ENCODE data around the gene OMA1. TPM values are rescaled to one million over a fixed set of nuclear protein-coding genes. Genes with fewer than 3 reads are reported as not detected.

Gene OMA1
- total RNA-seq, 1 experiment from 2014 or later: 21.4 TPM

DNA sequence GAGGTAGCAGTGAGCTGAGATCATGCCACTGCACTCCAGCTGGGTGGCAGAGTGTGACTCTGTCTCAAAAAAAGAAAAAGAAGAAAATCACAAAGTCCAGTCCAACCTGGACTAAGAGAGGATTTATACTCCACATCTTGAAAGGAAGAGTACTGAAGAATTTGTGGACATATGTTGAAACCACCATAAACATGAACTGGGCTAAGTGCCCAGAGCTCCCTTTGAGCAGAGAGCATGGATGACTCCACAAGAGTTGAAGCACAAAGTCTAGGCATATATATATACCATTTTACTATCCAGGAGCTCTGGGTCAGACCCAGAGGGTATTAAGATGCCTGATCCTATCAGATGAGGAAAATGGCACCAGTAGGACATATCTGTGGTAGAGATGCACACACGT lies 86.6 kb downstream of the OMA1 start:
- no peak for DNase-seq (ENCODE audit: low read depth)

DNA sequence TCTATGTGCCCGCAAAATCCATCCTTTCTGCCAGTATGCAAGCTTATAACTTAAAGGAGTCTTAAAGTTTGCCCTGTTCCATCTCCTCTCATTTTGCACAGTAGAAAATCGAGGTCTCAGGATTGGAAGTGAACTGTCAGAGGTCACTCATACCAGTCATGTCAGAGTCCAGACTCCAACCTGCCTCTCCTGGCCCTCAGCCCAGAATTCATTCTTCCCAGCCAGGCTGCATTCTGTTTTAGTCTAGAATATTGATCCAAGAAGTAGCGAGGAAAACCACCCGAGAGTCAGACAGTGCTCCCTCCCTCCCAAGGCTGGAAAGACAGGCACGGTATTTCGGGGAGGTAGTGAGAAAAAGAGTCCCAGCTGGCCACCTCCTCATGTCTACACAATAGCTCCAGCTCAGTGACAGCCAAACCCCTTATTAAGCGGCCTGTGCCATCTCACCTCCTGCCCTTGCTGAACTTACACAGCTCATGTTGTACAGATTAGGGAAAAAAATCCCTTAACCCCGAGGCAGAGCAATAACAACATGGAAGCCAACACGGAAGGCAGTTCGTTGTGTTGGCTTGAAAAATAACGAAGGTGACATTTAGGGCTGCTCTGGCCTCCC lies 89.4 kb downstream of the OMA1 start:
- peak; percentile 34 for DNase-seq (ENCODE audit: low read depth)

DNA sequence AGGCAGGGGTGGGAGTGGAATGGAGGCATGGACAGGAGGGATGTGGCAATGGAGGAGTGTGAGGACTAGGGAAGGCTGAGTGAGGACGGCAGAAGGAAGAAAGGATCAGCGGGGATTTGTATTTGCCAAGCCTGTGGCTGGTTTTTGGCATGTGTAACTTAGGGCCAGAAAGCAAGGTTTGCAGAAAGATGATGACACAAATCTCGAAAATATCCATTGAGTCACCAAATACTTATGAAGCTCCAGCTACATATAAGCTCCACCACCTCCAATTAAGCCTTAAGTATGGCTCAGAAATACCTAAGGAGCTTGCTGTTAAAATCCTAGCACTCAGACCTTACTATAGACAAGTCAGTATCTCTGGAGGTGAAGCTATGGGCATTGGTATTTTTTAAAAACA lies 90.1 kb downstream of the OMA1 start:
- DNase-seq (ENCODE audit: low read depth): peak; percentile 60

DNA sequence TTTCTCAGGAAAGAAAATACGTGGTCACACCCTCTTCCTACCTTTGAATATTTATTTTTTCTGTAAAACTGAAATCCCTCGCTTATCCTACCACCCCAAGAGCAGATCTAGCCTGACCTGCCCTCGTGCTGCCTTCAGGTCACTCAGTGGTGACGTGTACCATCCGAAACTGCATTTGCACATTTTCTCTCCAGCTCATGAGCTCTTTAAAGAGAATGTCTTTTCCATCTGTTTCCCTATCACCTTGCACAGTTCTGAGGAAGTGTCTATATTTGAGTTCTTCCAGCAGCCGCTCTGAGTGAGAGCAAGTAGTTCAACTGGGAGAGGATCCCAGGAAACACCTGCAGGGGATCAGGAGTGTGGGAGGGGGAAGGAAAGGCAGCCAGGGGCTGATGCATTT lies 91.7 kb downstream of the OMA1 start:
- DNase-seq (ENCODE audit: low read depth): no peak

DNA sequence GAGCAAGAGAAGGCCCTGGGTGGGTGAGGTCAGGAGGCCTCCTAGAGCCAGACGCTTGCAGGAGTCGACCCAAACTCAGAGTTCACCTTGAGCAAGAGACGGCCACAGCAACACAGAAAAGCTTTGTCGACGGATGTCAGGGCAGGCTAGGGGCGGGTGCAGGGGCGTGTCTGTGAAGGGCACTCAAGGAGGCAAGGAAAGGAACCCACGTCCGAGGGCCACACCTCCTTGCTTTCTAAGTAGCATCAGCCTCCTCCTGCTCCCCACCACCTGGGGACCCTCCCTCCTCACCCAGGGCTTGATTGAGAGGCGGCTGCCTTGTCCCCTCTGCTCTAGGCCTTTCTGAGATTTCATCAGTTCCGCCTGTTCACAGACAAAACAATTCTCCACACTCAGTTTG lies 92.1 kb downstream of the OMA1 start:
- no peak for DNase-seq (ENCODE audit: low read depth)

DNA sequence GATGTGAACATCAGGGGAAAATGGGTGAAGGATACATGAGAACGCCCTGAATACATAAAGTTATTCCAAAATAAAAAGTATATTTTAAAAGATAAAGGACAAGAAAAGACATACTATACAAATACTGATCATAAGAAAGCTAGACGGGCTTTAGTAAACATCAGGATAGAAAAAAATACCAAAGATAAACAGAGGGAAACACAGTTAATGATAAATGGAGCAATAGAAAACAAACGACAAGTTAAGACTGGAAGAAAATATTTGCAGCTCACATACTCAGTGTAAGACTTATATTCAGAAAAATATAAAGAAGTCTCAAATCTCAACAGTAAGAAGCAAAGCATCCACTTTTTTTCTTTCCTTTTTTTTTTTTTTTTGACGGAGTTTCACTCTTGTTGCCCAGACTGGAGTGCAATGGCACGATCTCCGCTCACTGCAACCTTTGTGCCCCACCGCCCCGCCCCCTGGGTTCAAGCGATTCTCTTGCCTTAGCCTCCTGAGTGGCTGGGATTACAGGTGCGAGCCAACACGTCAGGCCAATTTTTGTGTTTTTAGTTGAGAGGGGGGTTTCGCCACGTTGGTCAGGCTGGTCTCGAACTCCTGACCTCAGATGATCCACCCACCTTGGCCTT lies 94.8 kb downstream of the OMA1 start:
- DNase-seq (ENCODE audit: low read depth): no peak

DNA sequence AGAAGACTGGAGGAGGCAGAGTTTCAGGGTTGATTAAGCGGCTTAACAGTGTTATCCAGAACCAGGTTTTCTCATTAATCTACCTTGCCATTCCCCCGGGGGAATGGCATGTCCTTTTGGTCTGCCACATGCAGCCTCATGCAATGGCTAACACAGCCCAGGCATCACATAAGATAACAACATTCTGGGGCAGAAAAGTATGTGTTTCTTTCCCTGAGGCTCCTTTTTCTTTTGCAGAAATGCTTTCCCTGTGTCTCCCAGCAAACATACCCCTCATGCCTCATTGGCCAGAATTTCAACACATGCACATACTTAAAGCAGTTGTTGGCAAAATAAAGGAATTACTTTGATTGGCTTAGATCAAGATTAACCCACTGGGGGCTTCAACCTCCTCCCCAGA lies 98.6 kb downstream of the OMA1 start:
- peak; percentile 39 for DNase-seq (ENCODE audit: low read depth)

DNA sequence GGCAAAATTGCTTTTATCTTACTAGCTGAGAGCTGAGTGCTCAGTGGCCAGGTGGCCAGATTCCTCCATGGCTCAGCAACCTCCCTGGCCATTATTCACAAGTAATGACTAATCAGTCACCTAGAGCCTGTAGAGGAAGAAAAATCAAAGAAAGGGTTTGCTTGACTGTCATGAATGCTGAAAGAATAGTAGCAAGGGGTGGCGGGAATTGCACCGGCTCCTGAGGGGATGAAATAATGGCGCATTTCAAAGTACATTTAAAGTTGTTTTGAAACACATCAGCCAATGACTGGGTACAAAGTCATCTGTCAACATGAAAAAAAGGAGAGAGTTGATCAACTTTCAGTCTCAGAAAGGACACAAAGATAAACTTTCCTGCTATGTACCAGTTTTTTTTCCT lies 99.5 kb downstream of the OMA1 start:
- DNase-seq (ENCODE audit: low read depth): peak; percentile 48

DNA sequence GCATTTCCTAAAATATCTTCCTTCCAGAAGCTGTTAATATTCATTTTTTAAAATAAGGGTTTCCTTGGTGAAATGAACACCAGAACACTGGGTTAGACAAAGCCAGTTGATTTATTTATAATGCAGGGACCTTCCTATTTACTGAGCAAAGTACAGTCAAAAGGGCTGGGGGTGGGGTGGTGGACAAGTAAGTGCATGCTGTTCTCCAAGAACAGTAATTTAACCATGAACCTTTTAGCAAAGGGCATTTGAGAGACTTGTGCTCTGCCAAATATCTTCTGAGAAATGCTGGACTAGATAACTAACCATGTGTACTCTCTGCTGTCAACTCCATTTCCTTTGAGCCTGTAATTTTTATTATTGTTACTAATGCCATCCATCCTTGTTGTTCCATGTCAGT lies 100.2 kb downstream of the OMA1 start:
- no peak for DNase-seq (ENCODE audit: low read depth)

DNA sequence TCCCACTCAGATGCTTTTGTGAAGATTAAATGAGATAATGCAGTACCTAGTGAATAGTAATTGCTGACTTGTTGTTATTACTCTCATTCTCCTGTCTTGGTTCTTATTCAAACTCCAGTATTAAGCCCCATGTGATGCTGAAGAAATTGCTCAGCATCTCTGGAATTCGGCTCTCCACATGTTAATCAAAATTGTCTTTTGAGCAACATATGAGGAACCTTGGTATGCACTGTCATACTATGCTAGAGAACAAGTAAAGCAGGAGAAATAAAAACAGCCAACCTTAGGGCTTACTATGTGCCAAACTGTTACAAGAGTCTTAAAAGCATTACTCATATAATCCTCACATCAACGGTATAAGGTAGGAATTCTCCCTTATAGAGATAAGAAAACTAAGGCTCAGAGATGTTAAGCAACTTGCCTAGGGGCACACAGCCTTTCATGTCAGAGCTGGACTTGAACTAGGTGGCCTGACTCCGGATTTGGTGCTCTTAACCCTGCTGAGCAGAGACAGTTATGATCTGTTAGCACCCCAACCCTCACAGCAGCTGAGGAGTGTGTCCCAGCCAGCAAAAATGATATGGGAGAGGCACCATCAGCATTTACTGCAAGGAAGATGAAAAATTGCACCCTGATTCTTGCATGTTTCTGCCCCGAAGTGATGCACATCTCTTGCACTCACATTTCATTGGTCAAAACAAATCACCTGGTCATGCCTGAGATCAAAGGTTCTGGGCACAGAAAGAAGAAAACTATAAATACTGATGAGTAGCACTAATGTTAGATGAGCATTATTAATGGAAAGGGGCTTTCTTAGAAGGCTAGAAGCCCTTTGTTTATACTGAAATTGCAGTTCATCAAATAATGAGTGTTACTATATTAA lies 102.3 kb downstream of the OMA1 start:
- no peak for DNase-seq (ENCODE audit: low read depth)

DNA sequence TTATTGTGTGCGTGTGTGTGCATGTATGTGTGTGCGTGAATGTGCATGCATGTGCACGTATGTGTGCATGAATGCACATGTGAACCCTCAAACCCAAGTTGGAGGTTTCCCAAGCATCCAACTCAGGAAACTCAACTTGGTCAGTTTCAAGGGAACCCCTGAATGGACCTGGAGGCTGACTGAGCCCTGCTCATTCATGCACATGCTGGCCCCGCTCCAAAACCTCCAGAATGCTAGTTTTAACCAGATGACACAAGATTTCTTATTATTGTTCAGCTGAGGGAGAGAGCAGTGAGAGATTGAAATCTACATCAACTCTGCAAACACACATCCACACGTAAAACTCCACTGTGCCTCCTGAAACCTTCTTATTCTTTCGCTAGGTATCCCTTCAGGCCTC lies 104.4 kb downstream of the OMA1 start:
- DNase-seq (ENCODE audit: low read depth): peak; percentile 78

DNA sequence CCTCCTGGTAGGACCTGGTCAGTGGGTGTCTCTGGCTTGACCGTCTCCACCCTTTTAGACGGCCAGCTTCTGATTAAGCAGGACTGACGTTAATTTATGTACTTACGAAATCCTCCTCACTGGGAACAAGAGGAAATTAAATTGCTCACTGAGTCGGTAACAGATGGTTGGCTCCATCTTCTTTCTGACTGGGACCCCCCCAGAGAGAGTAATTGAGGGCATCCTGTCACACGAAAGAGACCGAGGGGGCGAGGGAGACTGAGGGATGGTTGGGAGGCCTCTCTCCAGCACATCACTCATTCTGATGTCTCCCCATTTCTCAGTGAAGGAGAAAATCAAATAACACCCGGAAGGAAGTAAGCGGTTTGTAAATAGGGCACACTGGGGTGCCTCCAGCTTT lies 104.8 kb downstream of the OMA1 start:
- no peak for DNase-seq (ENCODE audit: low read depth)

DNA sequence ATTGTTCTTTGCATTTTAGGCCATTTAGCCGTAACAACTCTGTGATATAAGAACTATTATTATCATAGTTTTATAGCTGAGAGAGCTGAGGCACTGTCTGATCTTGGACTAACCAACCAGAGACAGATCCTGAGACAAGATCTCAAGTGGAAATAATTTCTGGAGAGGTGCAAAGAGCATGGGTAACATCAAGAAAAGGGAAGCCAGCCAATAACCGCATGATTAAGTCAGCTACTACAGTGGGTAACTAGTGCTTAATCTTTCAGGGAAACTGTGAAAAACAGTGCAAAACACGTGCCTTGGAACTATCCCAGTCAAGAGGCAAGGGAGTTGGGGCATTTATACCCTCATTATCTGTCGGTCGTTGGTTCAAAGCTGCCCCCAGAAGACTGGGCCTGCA lies 105.8 kb downstream of the OMA1 start:
- DNase-seq (ENCODE audit: low read depth): peak; percentile 62

DNA sequence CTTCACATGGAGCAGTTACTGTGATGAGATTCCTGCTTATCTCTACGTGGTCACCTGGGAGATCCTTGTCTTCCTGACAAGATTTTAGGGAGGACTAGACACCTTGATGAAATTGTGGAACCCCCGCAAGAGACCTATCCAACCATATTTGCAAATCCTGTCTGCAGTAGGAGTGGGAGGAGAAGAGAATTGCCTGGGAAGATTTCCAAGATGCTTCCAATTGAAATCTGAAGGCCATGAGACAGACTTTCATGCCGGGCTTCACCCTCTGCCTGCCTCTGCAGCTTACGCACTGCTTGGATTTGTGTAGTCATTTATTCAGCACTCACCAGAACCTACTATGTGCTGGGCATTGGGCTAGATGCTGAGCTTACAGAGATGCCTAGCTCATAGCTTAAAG lies 106.6 kb downstream of the OMA1 start:
- DNase-seq (ENCODE audit: low read depth): no peak

DNA sequence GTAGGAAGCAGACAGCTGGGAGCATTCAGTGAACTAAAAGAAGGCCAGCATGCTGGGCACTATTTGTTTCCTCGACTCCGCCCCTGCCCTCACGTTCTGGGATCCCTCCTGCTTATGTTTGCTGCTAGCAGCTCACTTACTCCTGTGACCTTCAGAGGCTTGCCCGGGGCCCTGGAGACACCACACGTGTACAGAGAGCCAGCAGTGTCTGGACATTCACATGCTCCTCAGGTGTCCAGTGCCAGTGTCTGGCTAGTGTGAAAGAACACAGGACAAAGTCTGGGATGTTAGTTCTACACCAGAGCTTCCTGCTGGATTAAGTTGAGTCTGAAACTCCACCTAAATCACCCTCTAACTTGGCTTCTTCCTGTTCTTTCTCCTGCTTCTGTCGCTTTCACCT lies 108.1 kb downstream of the OMA1 start:
- DNase-seq (ENCODE audit: low read depth): no peak

DNA sequence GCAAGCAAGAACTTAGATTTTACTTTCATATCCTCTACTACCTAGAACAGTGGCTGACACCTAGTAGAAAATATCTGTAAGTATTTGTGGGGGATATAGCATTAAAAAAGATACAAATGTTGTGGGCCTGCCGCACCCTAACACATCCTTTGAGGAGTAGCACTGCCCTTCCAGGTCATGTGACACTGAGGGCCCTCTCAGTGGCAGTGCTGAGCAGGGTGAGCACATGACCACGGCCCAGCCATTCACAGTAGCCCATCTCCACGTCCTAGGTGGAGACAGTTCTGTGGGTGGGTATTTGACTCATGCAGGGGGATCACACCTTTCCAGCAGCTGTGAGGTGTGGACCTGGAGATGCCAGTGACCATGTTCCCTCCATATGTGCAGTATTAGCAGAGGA lies 108.9 kb downstream of the OMA1 start:
- DNase-seq (ENCODE audit: low read depth): no peak

DNA sequence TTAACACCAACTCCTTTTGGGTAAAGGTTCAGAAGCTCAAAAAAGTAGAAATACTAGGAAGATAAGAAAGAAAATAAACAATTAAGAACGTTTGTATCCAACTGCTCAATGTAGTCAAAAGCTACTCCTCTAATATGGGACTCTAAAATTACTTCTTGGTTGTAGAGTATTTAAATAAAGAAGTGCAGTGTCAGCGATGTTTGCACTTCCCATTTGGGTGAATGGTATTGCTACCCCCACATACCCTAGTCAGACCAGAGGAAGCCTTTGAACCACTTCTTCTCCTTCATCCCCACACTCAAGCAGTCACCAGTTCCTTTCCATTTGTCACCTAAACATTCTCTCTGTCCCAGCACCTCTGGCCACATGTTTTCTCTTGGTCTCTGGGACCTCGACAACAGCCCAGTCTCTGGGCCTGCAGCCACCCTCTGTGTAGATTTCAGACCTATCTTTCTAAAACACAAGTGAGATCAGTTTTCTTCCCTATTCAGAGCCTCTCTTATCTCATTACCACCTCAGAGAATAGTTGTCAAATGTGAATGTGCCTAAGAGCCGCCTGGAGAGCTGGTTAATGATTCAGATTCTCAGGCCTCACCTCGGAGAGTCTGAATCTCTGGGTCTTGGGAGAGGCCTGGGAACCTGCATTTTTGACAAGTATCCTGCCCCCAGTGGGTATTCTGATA lies 109.8 kb downstream of the OMA1 start:
- no peak for DNase-seq (ENCODE audit: low read depth)

DNA sequence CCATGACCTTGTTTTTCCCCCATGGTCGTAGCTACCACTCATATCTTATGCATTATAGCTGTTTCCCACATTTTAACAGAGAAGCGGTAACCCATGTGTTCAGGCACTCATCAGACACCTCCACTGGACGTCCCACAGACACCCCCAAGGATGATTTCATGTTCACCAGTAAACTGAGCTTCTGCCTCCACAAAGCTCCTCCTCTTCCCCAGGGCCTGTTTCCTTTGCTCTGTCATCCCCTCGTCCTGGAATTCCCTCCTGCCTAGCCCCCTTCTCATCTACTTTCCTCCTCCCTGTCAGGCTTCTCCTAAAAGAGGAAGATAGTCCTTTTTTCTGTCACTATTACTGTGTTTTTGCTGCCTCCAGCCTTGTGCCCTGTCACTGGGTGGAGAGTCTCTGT lies 111.2 kb downstream of the OMA1 start:
- DNase-seq (ENCODE audit: low read depth): no peak

DNA sequence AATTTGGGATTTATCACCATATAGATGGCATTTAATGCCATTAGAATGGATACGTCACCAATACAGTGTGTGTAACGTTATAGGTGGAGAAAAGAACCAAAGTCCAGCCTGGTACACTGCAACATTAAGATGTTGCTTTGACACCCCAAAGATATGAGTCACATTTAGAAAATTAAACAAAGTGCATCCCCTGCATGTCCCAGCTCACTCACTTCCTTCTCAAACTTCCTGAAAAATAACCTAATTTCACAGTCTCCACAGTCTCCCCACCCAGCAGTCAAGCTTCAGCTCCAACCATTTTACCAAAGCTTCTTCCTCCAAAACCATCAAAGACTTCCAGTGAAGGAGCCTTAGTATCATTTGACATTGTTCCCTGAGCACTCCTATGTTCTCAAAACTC lies 111.9 kb downstream of the OMA1 start:
- DNase-seq (ENCODE audit: low read depth): peak; percentile 58

DNA sequence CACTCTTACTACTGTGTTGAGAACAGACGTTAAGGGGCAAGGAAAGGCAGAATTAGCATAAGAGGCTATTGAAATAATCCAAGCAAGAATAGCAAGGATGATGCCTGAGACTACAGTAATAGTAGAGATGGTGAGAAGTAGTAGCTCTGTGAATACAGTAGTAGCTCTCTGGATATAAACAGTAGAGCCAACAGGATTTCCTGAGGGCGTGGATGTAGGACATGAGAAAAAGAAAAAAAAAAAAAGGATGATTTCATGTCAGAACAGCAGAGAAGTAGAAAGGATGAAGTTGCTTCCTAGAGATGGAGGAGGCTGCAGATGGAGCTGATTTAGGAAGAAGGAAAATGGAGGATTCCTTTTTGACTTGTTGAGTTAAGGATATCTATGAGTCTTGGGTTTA lies 112.3 kb downstream of the OMA1 start:
- peak; percentile 40 for DNase-seq (ENCODE audit: low read depth)

DNA sequence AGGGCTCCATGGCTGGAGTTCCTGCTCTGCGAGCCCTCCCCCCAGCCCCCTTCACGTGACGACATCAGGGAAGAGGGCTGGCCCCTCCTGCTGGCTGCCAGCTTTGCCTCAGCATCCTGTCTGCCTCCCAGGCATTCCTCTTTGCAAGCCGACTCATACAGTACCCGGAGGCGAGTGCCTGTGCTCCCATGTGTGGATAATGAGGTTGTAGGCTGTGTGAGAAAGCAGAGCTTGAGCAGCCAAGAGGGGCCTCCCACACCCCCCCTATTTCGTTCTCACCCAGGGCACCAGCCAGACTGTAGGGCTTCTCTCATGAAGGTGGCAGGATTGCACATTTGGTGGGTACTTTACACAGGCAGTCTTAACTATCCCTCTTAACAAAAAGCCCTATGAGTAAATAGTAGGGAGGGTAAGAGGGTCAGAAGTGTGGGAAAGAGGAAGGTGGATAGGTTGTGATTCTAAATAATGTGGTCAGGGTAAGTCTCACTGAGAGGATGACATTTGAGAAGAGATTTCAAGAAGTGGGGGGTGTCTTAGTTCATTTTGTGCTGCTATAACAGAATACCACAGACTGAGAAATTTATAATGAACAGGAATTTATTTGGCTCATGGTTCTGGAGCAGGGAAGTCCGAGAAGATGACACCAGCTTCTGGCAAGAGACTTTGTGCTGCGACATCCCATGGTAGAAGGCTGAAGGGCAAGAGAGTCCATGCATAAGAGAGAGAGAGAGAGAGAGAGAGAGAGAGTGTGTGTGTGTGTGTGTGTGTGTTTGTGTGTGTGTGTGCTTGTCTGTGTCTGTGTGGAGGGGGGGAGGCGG lies 113.5 kb downstream of the OMA1 start:
- peak; percentile 99 for DNase-seq (ENCODE audit: low read depth)

Measured in M059J (cell line).